PC-9 (cell line): ENCODE data around the gene CLCN2. TPM values are rescaled to one million over a fixed set of nuclear protein-coding genes. Genes with fewer than 3 reads are reported as not detected.

Source experiments
- BruUV-seq: library from RNA; stranded (reverse); fragments of 400-500 nt; replicated peaks from 2 replicates; lab custom pipeline; 2021; lab: Mats Ljungman, UMichigan
- CTCF ChIA-PET: fragments of 300-600 bp; sonication (Branson Sonifier 250); formaldehyde crosslinking; loops from one replicate; lab custom pipeline; 2022; ENCODE audit warnings: antibody characterized with exemption; lab: Charles Lee
- POLR2A ChIA-PET: fragments of 300-600 bp; sonication (Branson Sonifier 250); formaldehyde crosslinking; loops from one replicate; lab custom pipeline; 2022; ENCODE audit warnings: antibody characterized with exemption; ENCODE audit not compliant: unreplicated experiment; lab: Charles Lee
- DNase-seq, 2 experiments: peaks; one replicate each; pipeline versions ENCODE4 v3.0.0 to v3.0.0-alpha.2; 2015 to 2022; ENCODE audit warnings: mixed read lengths in 1 of 2
- H2AFZ ChIP-seq: fragments of 200-600 bp; sonication (generic); 2 replicates; pipeline ENCODE4 v1.8.1; 2017; ENCODE audit warnings: antibody characterized with exemption
- H3F3A ChIP-seq: fragments of 200-600 bp; sonication (generic); 2 replicates; pipeline ENCODE4 v1.8.1; 2017; ENCODE audit warnings: antibody characterized with exemption, mild to moderate bottlenecking, low read depth; ENCODE audit not compliant: insufficient read depth
- H3K27ac ChIP-seq: fragments of 200-600 bp; sonication (generic); 2 replicates; pipeline ENCODE4 v1.6.1; 2016; ENCODE audit warnings: mixed run types
- H3K27me3 ChIP-seq: fragments of 200-600 bp; sonication (generic); 2 replicates; pipeline ENCODE4 v1.6.1; 2016; ENCODE audit warnings: low read depth, mixed run types; ENCODE audit not compliant: insufficient read depth
- H3K36me3 ChIP-seq: fragments of 200-600 bp; sonication (generic); 2 replicates; pipeline ENCODE4 v1.6.1; 2016; ENCODE audit warnings: low read depth, mixed run types
- H3K4me1 ChIP-seq: fragments of 200-600 bp; sonication (generic); replicated peaks from 2 replicates; pipeline ENCODE4 v1.6.1; 2016; ENCODE audit warnings: mixed run types; ENCODE audit not compliant: insufficient read depth
- H3K4me2 ChIP-seq: fragments of 200-600 bp; sonication (generic); 2 replicates; pipeline ENCODE4 v1.6.1; 2017; ENCODE audit warnings: mixed run types
- H3K4me3 ChIP-seq: fragments of 200-600 bp; sonication (generic); 2 replicates; pipeline ENCODE4 v1.6.1; 2016; ENCODE audit warnings: mixed run types
- H3K79me2 ChIP-seq: fragments of 200-600 bp; sonication (generic); 2 replicates; pipeline ENCODE4 v1.6.1; 2017; ENCODE audit warnings: low read depth, mixed run types
- H3K9me2 ChIP-seq: fragments of 200-600 bp; sonication (generic); 2 replicates; pipeline ENCODE4 v1.8.1; 2017; ENCODE audit warnings: mild to moderate bottlenecking; ENCODE audit not compliant: insufficient read depth
- H3K9me3 ChIP-seq: fragments of 200-600 bp; sonication (generic); 2 replicates; pipeline ENCODE4 v1.8.1; 2016; ENCODE audit warnings: low read depth; ENCODE audit not compliant: insufficient read depth
- H4K20me1 ChIP-seq: fragments of 200-600 bp; sonication (generic); 2 replicates; pipeline ENCODE4 v1.8.1; 2017; ENCODE audit not compliant: insufficient read depth
- CTCF ChIP-seq: fragments of 200-600 bp; sonication (generic); conservative IDR thresholded peaks from 2 replicates; pipeline ENCODE4 v1.6.1; 2017; ENCODE audit warnings: mixed run types, antibody characterized with exemption, mild to moderate bottlenecking, moderate library complexity
- EZH2 ChIP-seq: fragments of 200-600 bp; sonication (generic); IDR thresholded peaks from 2 replicates; pipeline ENCODE4 v1.8.0; 2017; ENCODE audit warnings: antibody characterized with exemption, low read depth
- intact Hi-C: fragments of 100-400 bp; cut with micrococcal nuclease; formaldehyde crosslinking; loops from one replicate; pipeline ENCODE4 v1.10.0; 2022; ENCODE audit not compliant: unreplicated experiment
- total RNA-seq: library from RNA; stranded (reverse); gene quantifications from 2 replicates; pipeline ENCODE4 v1.2.3, GENCODE V29; 2021

Gene CLCN2
- total RNA-seq, 1 experiment from 2014 or later, result 27.1 TPM

GRCh38 chr3:184352149-184352785 lies 9.1 kb downstream of the CLCN2 start:
- no peaks in the 10 kb centered on the region for H3K27me3 ChIP-seq
- H3K9me3 ChIP-seq, result no peaks in the 10 kb centered on the region
- no peak overlapping the region for H3K4me3 ChIP-seq
- no peaks in the 10 kb centered on the region for H3K9me2 ChIP-seq
- no peak overlapping the region for H3K27ac ChIP-seq
- DNase-seq, result no peak
- no peak overlapping the region for H3K4me2 ChIP-seq
- H3K4me1 ChIP-seq, result no peaks in the 10 kb centered on the region
- H3K79me2 ChIP-seq, result no peaks in the 10 kb centered on the region
- no peak for TF ChIP-seq CTCF
- TF ChIP-seq EZH2, result no peak
- H3F3A ChIP-seq, result 0 out of 2 replicates have a peak, but pooled peaks cover 5% of the 10 kb centered on the region
- POLR2A ChIA-PET, result no interaction called here
- BruUV-seq, result no TSS peak
- H4K20me1 ChIP-seq, result no peaks in the 10 kb centered on the region
- H3K36me3 ChIP-seq, result no peaks in the 10 kb centered on the region
- CTCF ChIA-PET, result no interaction called here
- intact Hi-C loops, result no loop called here
- H2AFZ ChIP-seq, result no peak overlapping the region

DNA sequence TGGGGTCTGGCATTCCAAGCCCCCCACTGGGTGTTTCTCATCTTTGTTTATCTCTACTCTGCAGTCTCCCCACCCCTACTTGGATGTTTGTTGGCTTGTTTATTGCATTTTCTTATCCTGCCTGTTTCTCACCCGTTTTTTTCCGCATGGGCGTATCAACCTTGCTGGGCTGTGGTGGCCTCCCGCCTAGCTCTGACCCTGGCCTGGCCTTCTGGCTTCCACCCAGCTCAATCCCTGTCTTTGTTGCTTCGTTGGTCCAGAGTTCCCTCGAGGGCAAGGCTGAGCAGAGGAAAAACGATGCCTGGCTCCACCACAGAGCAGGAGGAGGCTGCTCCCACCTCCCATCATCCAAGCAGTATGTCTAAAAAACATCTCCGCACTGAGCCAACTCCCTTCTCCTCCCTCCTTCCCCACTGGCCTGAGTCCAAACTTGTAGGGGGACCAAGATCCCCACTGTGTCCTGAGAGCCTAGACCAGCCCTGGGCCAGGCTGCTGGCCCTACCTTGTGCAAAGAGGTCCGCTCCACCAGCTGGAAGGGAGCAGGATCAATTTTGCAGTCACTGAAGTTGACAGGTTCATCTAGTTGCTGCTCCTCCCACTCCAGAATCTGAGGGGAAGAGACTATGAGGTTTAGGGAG lies 9.8 kb downstream of the CLCN2 start:
- Histone ChIP-seq H3K4me2 (no peak overlapping the region), H3F3A (0 out of 2 replicates have a peak, but pooled peaks cover 5% of the 10 kb centered on the region), H4K20me1 (no peaks in the 10 kb centered on the region), H3K4me3 (no peak overlapping the region), H3K4me1 (no peaks in the 10 kb centered on the region), H2AFZ (no peak overlapping the region), H3K79me2 (no peaks in the 10 kb centered on the region), H3K36me3 (no peaks in the 10 kb centered on the region), H3K9me2 (no peaks in the 10 kb centered on the region), H3K27me3 (no peaks in the 10 kb centered on the region), H3K27ac (no peak overlapping the region), H3K9me3 (no peaks in the 10 kb centered on the region)
- TF ChIP-seq CTCF, result no peak
- no peak for TF ChIP-seq EZH2
- intact Hi-C loops, result no loop called here
- ChIA-PET CTCF (interaction anchor here (0.5 to 1.2 kb wide), 2 partner anchors 10 to 905 kb away, joined by 3 read pairs; partner anchors contain the start of genes CLCN2 and POLR2H), POLR2A (interaction anchor here (0.6 kb wide), 1 partner anchor 74 kb away, joined by 8 read pairs; no protein-coding TSS in a partner anchor)
- no TSS peak for BruUV-seq
- no peak for DNase-seq

- TF ChIP-seq EZH2, result no peak
- no peak for TF ChIP-seq CTCF
- no peaks in the 10 kb centered on the region for H3K27me3 ChIP-seq
- BruUV-seq, result no TSS peak
- H3K27ac ChIP-seq, result no peak overlapping the region
- H3K4me3 ChIP-seq, result no peak overlapping the region
- 0 out of 2 replicates have a peak, but pooled peaks cover 5% of the 10 kb centered on the region for H3F3A ChIP-seq
- H2AFZ ChIP-seq, result no peak overlapping the region
- peaks cover 3% of the 10 kb centered on the region; the same call in 1 of the 2 replicates for H3K4me1 ChIP-seq
- intact Hi-C loops, result no loop called here
- no peaks in the 10 kb centered on the region for H3K79me2 ChIP-seq
- no peaks in the 10 kb centered on the region for H3K36me3 ChIP-seq
- CTCF ChIA-PET, result interaction anchor here (1.2 kb wide), 1 partner anchor 11 kb away, joined by 3 read pairs; the partner anchor contains the start of genes CLCN2 and POLR2H
- H3K4me2 ChIP-seq, result no peak overlapping the region
- no peaks in the 10 kb centered on the region for H3K9me2 ChIP-seq
- POLR2A ChIA-PET, result no interaction called here
- peak in 1 of 2 experiments; percentile 25 for DNase-seq
- H3K9me3 ChIP-seq, result no peaks in the 10 kb centered on the region
- H4K20me1 ChIP-seq, result no peaks in the 10 kb centered on the region
These were observed 10.8 kb downstream of the CLCN2 start for GRCh38 chr3:184350618-184351017.
